HEK293 (cell line): Measurements from ENCODE around the gene XRN2.

Experiments used
- CTCF ChIA-PET: fragments of 350-600 bp; formaldehyde crosslinking; extraction: SDS; loops from one replicate; lab custom pipeline; 2021; ENCODE audit warnings: antibody characterized with exemption; lab: Yijun Ruan, JAX
- POLR2A ChIA-PET: fragments of 300-600 bp; formaldehyde crosslinking; extraction: SDS; loops from one replicate; lab custom pipeline; 2020; ENCODE audit warnings: antibody characterized with exemption, inconsistent platforms; lab: Yijun Ruan, JAX
- H3K27ac ChIP-seq: fragments of 200-500 bp; sonication (Bioruptor generic); 2 replicates; pipeline ENCODE4 v1.5.1; 2014; ENCODE audit warnings: low read depth, low read length, control low read depth, inconsistent platforms; ENCODE audit errors: extremely low read depth
- H3K36me3 ChIP-seq, 2 experiments: fragments of 200-500 bp in 1 of 2; sonication (Bioruptor generic) in 1 of 2; 1 replicate in 1 of 2; 2 replicates in 1 of 2; pipeline ENCODE4 v1.5.1; 2014 to 2017; ENCODE audit warnings: inconsistent platforms in 2 of 2, low read length in 2 of 2; ENCODE audit not compliant: control insufficient read depth in 2 of 2, insufficient read depth in 1 of 2
- H3K4me1 ChIP-seq: fragments of 200-500 bp; sonication (Bioruptor generic); 2 replicates; pipeline ENCODE4 v1.5.1; 2014; ENCODE audit warnings: mild to moderate bottlenecking, low read length, inconsistent platforms; ENCODE audit not compliant: control insufficient read depth, insufficient read depth
- H3K4me3 ChIP-seq: 2 replicates; pipeline ENCODE4 v1.5.1; 2011; ENCODE audit warnings: low read depth, mild to moderate bottlenecking, control low read depth, low read length, moderate library complexity
- H3K9me3 ChIP-seq: fragments of 200-500 bp; sonication (Bioruptor generic); 2 replicates; pipeline ENCODE4 v1.5.1; 2014; ENCODE audit warnings: low read depth, low read length, inconsistent platforms; ENCODE audit not compliant: control insufficient read depth, insufficient read depth
- GFI1B ChIP-seq: fragments of 450-650 bp; formaldehyde crosslinking; IDR thresholded peaks from 2 replicates; pipeline ENCODE4 v1.5.1; 2016; ENCODE audit warnings: missing biosample characterization, missing genetic modification characterization
- KLF8 ChIP-seq: fragments of 450-650 bp; formaldehyde crosslinking; IDR thresholded peaks from 2 replicates; pipeline ENCODE4 v1.5.1; 2016; ENCODE audit warnings: missing biosample characterization, missing genetic modification characterization
- PRDM1 ChIP-seq: fragments of 450-650 bp; formaldehyde crosslinking; IDR thresholded peaks from 2 replicates; pipeline ENCODE4; 2016; ENCODE audit warnings: missing biosample characterization, missing genetic modification characterization
- SCRT2 ChIP-seq: fragments of 450-650 bp; formaldehyde crosslinking; IDR thresholded peaks from 2 replicates; pipeline ENCODE4 v1.5.1; 2016; ENCODE audit warnings: missing biosample characterization, missing genetic modification characterization
- ZBTB1 ChIP-seq: fragments of 450-650 bp; formaldehyde crosslinking; IDR thresholded peaks from 2 replicates; pipeline ENCODE4 v1.5.1; 2016; ENCODE audit warnings: missing biosample characterization, missing genetic modification characterization
- ZEB2 ChIP-seq: fragments of 450-650 bp; formaldehyde crosslinking; IDR thresholded peaks from 2 replicates; pipeline ENCODE4 v1.5.1; 2016; ENCODE audit warnings: missing biosample characterization, missing genetic modification characterization
- ZNF292 ChIP-seq: fragments of 450-650 bp; formaldehyde crosslinking; IDR thresholded peaks from 2 replicates; pipeline ENCODE4 v1.5.1; 2016; ENCODE audit warnings: low read depth, missing biosample characterization, missing genetic modification characterization, borderline replicate concordance
- ZNF354C ChIP-seq: fragments of 450-650 bp; formaldehyde crosslinking; IDR thresholded peaks from 2 replicates; pipeline ENCODE4 v1.5.1; 2016; ENCODE audit warnings: missing biosample characterization, missing genetic modification characterization, low read depth, borderline replicate concordance
- ZNF391 ChIP-seq: fragments of 450-650 bp; formaldehyde crosslinking; IDR thresholded peaks from 2 replicates; pipeline ENCODE4 v1.5.1; 2016; ENCODE audit warnings: low read depth, missing biosample characterization, missing genetic modification characterization, borderline replicate concordance
- ZNF394 ChIP-seq: fragments of 450-650 bp; formaldehyde crosslinking; IDR thresholded peaks from 2 replicates; pipeline ENCODE4 v1.5.1; 2016; ENCODE audit warnings: missing biosample characterization, missing genetic modification characterization, mild to moderate bottlenecking, moderate library complexity, borderline replicate concordance
- ZNF423 ChIP-seq: fragments of 450-650 bp; formaldehyde crosslinking; IDR thresholded peaks from 2 replicates; pipeline ENCODE4 v1.5.1; 2016; ENCODE audit warnings: missing biosample characterization, missing genetic modification characterization
- ZNF48 ChIP-seq: fragments of 450-650 bp; formaldehyde crosslinking; IDR thresholded peaks from 2 replicates; pipeline ENCODE4 v1.5.1; 2016; ENCODE audit warnings: missing biosample characterization, missing genetic modification characterization
- ZNF585B ChIP-seq: fragments of 450-650 bp; formaldehyde crosslinking; IDR thresholded peaks from 2 replicates; pipeline ENCODE4 v1.5.1; 2016; ENCODE audit warnings: missing biosample characterization, missing genetic modification characterization
- ZNF610 ChIP-seq: fragments of 450-650 bp; formaldehyde crosslinking; IDR thresholded peaks from 2 replicates; pipeline ENCODE4 v1.5.1; 2016; ENCODE audit warnings: missing biosample characterization, missing genetic modification characterization, borderline replicate concordance
- ZNF623 ChIP-seq: fragments of 450-650 bp; formaldehyde crosslinking; IDR thresholded peaks from 2 replicates; pipeline ENCODE4 v1.5.1; 2016; ENCODE audit warnings: missing biosample characterization, missing genetic modification characterization
- ZNF629 ChIP-seq: fragments of 450-650 bp; formaldehyde crosslinking; IDR thresholded peaks from 2 replicates; pipeline ENCODE4 v1.5.1; 2017; ENCODE audit warnings: missing biosample characterization, missing genetic modification characterization
- ZNF707 ChIP-seq: fragments of 450-650 bp; formaldehyde crosslinking; IDR thresholded peaks from 2 replicates; pipeline ENCODE4 v1.5.1; 2016; ENCODE audit warnings: missing biosample characterization, missing genetic modification characterization
- ZNF777 ChIP-seq: fragments of 450-650 bp; formaldehyde crosslinking; IDR thresholded peaks from 2 replicates; pipeline ENCODE4 v1.5.1; 2017; ENCODE audit warnings: missing biosample characterization, missing genetic modification characterization, borderline replicate concordance
- TF ChIP-seq, protein P1 (sequence below): fragments of 450-650 bp; formaldehyde crosslinking; IDR thresholded peaks from 2 replicates; pipeline ENCODE4 v1.5.1; 2016; ENCODE audit warnings: missing biosample characterization, missing genetic modification characterization
- TF ChIP-seq, protein P2 (sequence below): fragments of 450-650 bp; formaldehyde crosslinking; IDR thresholded peaks from 2 replicates; pipeline ENCODE4 v1.5.1; 2016; ENCODE audit warnings: missing biosample characterization, missing genetic modification characterization
- TF ChIP-seq, protein P3 (sequence below): IDR thresholded peaks from 2 replicates; pipeline ENCODE4 v1.6.1; 2011; ENCODE audit warnings: mild to moderate bottlenecking, low read depth, low read length, borderline replicate concordance

Gene XRN2

DNA sequence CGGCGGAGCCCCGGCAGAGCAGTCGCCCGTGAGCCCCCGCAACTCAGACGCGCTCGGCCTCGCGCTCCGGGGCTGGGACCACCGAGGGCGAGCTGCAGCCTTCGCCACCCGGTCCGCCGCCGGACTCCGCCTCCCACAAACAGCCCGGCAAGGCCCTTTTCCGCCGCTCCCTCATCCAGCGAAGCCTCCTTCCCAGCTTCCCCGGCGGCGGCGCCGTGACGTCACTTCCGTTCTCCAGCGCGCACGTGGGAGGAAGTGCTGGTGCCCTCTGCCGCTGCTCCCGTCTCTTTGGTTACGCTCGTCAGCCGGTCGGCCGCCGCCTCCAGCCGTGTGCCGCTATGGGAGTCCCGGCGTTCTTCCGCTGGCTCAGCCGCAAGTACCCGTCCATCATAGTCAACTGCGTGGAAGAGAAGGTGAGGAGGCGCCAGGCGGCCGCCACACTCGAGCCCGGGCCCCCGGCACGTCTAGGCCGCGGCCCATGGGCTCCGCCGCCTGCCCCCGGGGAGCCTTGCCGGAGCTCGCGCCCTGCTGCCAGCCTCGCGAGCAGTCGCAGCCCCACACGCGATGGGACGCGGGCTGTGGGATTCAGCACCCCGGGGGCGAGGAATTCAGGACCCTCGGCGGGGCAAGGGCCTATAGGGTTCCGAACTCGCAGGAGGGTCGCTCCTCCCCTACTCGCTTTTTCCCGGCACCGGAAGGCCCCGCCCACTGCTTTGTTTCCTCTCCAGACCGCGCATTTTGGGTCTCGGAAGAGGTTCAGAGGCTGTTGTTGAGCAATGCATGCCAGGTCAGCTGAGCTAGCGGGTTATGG, at the start of gene XRN2 (continued):
- TF ChIP-seq, protein P1, sequence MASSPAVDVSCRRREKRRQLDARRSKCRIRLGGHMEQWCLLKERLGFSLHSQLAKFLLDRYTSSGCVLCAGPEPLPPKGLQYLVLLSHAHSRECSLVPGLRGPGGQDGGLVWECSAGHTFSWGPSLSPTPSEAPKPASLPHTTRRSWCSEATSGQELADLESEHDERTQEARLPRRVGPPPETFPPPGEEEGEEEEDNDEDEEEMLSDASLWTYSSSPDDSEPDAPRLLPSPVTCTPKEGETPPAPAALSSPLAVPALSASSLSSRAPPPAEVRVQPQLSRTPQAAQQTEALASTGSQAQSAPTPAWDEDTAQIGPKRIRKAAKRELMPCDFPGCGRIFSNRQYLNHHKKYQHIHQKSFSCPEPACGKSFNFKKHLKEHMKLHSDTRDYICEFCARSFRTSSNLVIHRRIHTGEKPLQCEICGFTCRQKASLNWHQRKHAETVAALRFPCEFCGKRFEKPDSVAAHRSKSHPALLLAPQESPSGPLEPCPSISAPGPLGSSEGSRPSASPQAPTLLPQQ (tag by site-specific recombination): peak; percentile 79
- TF ChIP-seq ZBTB1 (tag by site-specific recombination) (0 out of 2 replicates have a peak, but pooled peaks have one; percentile 54), ZNF777 (tag by site-specific recombination) (0 out of 2 replicates have a peak, but pooled peaks have one; percentile 29)
- TF ChIP-seq, protein P2, sequence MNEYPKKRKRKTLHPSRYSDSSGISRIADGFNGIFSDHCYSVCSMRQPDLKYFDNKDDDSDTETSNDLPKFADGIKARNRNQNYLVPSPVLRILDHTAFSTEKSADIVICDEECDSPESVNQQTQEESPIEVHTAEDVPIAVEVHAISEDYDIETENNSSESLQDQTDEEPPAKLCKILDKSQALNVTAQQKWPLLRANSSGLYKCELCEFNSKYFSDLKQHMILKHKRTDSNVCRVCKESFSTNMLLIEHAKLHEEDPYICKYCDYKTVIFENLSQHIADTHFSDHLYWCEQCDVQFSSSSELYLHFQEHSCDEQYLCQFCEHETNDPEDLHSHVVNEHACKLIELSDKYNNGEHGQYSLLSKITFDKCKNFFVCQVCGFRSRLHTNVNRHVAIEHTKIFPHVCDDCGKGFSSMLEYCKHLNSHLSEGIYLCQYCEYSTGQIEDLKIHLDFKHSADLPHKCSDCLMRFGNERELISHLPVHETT (tag by site-specific recombination): peak; percentile 55; the same call in 1 of the 2 replicates
- TF ChIP-seq, protein P3, sequence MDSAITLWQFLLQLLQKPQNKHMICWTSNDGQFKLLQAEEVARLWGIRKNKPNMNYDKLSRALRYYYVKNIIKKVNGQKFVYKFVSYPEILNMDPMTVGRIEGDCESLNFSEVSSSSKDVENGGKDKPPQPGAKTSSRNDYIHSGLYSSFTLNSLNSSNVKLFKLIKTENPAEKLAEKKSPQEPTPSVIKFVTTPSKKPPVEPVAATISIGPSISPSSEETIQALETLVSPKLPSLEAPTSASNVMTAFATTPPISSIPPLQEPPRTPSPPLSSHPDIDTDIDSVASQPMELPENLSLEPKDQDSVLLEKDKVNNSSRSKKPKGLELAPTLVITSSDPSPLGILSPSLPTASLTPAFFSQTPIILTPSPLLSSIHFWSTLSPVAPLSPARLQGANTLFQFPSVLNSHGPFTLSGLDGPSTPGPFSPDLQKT: no peak; the same call in 1 of the 2 replicates

DNA sequence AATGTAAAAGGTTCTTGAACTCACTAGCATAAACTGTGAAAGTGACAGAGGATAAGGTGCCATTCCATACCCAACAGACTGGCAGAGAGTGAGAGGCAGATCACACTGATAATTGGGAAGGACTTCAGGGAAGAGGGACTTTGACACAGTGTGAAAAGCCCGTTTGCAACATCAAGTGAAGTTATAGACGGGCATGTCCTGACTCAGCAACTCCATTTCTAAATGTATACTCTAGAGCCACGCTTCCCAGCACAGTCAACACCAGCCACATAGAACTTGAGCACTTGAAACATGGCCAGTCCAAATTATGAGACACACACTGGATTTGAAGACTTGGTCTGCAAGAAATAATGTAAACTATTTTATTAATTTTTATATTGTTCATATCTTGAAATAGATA, 45.9 kb upstream of the XRN2 start:
- CTCF ChIA-PET: interaction anchor here (0.6 kb wide), 1 partner anchor 22 kb away, joined by 4 read pairs; no protein-coding TSS in a partner anchor
- POLR2A ChIA-PET: no interaction called here
- H3K27ac ChIP-seq: no peak overlapping the region
- no peaks in the 10 kb centered on the region for H3K4me1 ChIP-seq
- H3K9me3 ChIP-seq: no peaks in the 10 kb centered on the region
- TF ChIP-seq ZNF394 (tag by site-specific recombination): no peak
- TF ChIP-seq ZNF610 (tag by site-specific recombination): no peak
- no peaks in the 10 kb centered on the region for H3K36me3 ChIP-seq
- no peak overlapping the region for H3K4me3 ChIP-seq

DNA sequence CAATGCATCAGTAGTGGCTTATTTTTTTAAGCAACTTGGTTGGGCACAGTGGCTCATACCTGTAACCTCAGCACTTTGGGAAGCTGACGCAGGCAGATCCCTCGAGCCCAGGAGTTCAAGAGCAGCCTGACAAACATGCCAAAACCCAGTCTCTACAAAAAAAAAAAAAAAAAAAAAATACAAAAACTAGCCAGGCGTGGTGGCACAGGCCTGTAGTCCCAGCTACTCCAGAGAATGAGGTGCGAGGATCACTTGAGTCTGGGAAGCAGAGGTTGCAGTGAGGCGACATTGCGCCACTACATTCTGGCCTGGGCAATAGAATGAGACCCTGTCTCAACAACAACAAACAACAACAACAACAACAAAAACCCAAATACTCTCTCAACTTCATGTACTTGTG, 44.7 kb upstream of the XRN2 start:
- CTCF ChIA-PET: interaction anchor here (0.8 kb wide), 1 partner anchor 20 kb away, joined by 6 read pairs; no protein-coding TSS in a partner anchor
- Histone ChIP-seq H3K4me1 (no peaks in the 10 kb centered on the region), H3K9me3 (no peaks in the 10 kb centered on the region), H3K27ac (no peak overlapping the region), H3K36me3 (no peaks in the 10 kb centered on the region), H3K4me3 (no peak overlapping the region)
- TF ChIP-seq ZNF48 (tag by site-specific recombination) (no peak), GFI1B (tag by site-specific recombination) (no peak)
- POLR2A ChIA-PET: no interaction called here

DNA sequence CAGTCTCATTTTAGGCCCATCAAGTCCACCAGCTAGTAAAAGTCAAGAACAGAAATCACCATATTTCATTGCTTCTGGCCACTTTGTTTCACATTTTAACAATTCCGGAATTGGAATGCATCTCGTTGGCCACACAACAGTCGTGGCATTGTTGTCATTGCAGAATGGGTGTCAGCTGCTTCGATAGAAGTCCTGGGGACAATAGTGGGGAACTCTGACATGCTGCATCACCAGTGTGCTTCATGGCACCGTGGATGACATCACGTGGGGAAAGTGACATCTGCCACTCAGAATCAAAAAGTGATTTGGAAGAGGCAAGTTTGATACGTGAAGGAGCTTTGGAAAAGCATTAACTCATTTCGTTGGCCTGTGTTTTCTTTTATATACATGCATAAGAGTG, 43.8 kb upstream of the XRN2 start:
- CTCF ChIA-PET: interaction anchor here (0.6 to 0.7 kb wide), 3 partner anchors 24 to 509 kb away, joined by 3 to 4 read pairs (median 4); no protein-coding TSS in a partner anchor
- H3K27ac ChIP-seq: no peak overlapping the region
- no peaks in the 10 kb centered on the region for H3K9me3 ChIP-seq
- H3K4me1 ChIP-seq: no peaks in the 10 kb centered on the region
- H3K36me3 ChIP-seq: no peaks in the 10 kb centered on the region
- H3K4me3 ChIP-seq: no peak overlapping the region
- POLR2A ChIA-PET: no interaction called here
- TF ChIP-seq ZEB2: no peak
- TF ChIP-seq ZNF707 (tag by site-specific recombination): no peak
- no peak for TF ChIP-seq GFI1B (tag by site-specific recombination)
- no peak for TF ChIP-seq ZNF292 (tag by site-specific recombination)
- no peak for TF ChIP-seq ZNF423
- TF ChIP-seq PRDM1: no peak
- no peak for TF ChIP-seq SCRT2
- TF ChIP-seq ZNF623 (tag by site-specific recombination): no peak
- no peak for TF ChIP-seq ZNF629
- no peak for TF ChIP-seq ZNF391
- no peak for TF ChIP-seq ZNF585B (tag by site-specific recombination)
- TF ChIP-seq KLF8: no peak
- TF ChIP-seq ZNF354C (tag by site-specific recombination): no peak
